Activated naive CD8-positive, alpha-beta T cell (primary cell): ENCODE results near the gene POGZ.
"Not testable (repeated sequence)": the region's sequence is repeated elsewhere in the genome, so short reads cannot be mapped to it uniquely, and the experiment has no call there.

Experiments used
- H3K27ac Mint-ChIP-seq: one replicate; pipeline ENCODE4 v1.8.0; 2021; ENCODE audit warnings: mixed read lengths
- H3K27me3 Mint-ChIP-seq: one replicate; pipeline ENCODE4 v1.8.0; 2021; ENCODE audit warnings: mixed read lengths
- H3K36me3 Mint-ChIP-seq: one replicate; pipeline ENCODE4 v1.8.0; 2021; ENCODE audit warnings: mixed read lengths
- H3K4me1 Mint-ChIP-seq: one replicate; pipeline ENCODE4 v1.8.0; 2021; ENCODE audit warnings: low read depth, mixed read lengths
- H3K4me3 Mint-ChIP-seq: one replicate; pipeline ENCODE4 v1.8.0; 2021; ENCODE audit warnings: mild to moderate bottlenecking, mixed read lengths
- H3K9me3 Mint-ChIP-seq: one replicate; pipeline ENCODE4 v1.8.0; 2021; ENCODE audit warnings: low read depth, mixed read lengths

The POGZ gene

DNA sequence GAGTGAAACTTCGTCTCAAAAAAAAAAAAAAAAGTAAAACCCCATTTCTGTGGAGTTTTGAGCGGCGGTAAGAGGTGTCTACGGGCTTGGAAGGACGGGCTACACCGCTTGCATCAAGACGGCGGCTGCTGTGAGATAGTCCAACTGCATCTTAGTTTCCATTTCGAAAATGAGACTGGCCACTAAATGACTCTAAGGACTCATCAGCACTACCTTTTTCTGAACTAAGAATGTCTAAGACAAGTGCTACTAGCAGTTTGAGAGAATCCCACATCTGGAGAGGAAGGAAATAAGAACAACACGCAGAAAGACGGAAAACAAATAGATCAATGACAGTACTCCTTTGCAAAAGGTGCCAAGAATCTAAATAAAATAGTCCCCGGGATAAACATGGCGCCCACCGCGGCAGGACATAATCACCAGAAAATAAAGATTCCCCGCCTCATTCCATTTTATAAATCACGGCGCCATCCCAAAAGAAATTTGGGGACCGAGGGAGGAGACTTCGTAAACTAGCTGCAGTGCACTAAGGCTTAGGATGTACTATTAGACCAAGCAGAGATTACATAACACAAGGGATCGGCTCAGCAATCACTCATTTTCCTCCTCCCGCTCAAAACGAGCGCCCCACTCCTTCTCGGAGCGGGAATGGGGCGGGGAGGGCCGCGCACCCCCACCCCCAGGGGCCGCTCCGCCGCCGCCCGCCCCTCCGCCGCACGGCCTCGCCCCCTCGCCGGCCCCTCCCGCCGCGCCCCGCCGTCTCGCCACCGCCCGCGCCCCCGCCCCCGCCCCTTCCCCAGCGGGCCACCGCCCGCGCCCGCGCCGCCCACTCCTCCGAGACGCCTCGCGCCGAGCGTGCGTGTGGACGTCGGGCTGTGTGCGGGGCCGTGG, 1.1 kb downstream of the POGZ start:
- H3K36me3 Mint-ChIP-seq, result no peaks in the 10 kb centered on the region
- peaks cover 44% of the 10 kb centered on the region for H3K4me1 Mint-ChIP-seq
- H3K4me3 Mint-ChIP-seq, result peak overlapping the region; percentile 93
- H3K9me3 Mint-ChIP-seq, result no peaks in the 10 kb centered on the region
- peaks cover 10% of the 10 kb centered on the region for H3K27me3 Mint-ChIP-seq
- peak overlapping the region; percentile 96 for H3K27ac Mint-ChIP-seq

DNA sequence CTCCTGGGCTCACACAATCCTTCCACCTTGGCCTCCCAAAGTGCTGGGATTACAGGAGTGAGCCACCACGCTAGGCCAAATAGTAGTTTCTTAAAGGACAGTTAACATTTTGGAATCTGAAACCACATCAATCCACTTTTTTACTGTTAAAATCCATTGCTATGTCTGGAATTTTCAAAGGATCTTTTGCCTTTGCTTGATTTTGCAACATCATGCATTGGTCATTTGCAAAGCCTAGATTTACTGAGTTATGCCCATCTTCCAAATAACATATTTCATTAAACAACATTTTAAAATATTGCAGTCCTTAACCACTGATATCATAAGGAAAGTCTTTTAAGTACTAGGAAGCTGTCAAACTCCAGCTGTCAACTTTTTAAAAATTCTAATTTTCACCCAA, 3.3 kb downstream of the POGZ start:
- no peaks in the 10 kb centered on the region for H3K36me3 Mint-ChIP-seq
- no peaks in the 10 kb centered on the region for H3K27me3 Mint-ChIP-seq
- peaks cover 46% of the 10 kb centered on the region for H3K4me1 Mint-ChIP-seq
- H3K9me3 Mint-ChIP-seq, result no peaks in the 10 kb centered on the region
- no peak overlapping the region for H3K4me3 Mint-ChIP-seq
- no peak overlapping the region for H3K27ac Mint-ChIP-seq

DNA sequence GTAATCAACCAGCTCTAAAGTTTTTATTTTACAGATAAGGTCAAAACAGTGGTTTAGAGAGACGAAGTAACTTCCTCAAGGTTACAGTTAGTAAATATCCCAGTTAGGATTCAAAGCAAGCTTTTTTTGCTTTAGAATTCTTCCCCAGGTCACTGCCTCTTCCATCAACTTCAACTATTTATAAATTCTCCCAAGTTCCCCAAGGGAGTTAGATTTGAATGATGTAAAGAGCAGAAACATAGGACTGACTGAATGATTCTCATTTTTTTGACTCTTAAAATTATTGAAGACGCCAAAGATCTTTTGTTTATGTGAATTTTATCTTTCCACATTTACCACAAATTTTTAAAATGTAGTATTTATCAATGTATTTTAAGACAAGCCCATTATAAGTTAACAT, 4.1 kb downstream of the POGZ start:
- no peaks in the 10 kb centered on the region for H3K9me3 Mint-ChIP-seq
- no peaks in the 10 kb centered on the region for H3K27me3 Mint-ChIP-seq
- no peak overlapping the region for H3K4me3 Mint-ChIP-seq
- H3K27ac Mint-ChIP-seq, result peak overlapping the region; percentile 50
- no peaks in the 10 kb centered on the region for H3K36me3 Mint-ChIP-seq
- peaks cover 49% of the 10 kb centered on the region for H3K4me1 Mint-ChIP-seq

DNA sequence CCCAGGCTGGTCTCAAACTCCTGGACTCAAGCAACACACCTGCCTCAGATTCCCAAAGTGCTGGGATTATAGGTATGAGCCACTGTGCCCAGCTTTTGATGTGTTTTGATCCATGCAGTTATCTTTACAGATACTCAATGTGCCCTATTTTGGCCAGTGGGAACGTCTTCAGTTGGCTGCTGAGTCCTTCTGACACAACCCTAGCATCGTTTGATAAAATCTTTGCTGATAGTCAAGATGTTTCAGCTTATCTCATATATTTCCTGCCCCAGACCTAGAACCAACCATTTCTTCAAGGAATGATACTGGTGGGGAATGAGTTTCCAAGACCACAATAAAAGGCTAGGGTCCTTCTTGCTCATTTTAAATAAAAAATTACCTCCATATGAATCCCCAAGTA, 11.6 kb downstream of the POGZ start:
- Mint-ChIP-seq H3K36me3 (peaks cover 2% of the 10 kb centered on the region), H3K4me1 (peaks cover 46% of the 10 kb centered on the region), H3K27me3 (no peaks in the 10 kb centered on the region), H3K9me3 (no peaks in the 10 kb centered on the region), H3K4me3 (no peak overlapping the region), H3K27ac (no peak overlapping the region)

DNA sequence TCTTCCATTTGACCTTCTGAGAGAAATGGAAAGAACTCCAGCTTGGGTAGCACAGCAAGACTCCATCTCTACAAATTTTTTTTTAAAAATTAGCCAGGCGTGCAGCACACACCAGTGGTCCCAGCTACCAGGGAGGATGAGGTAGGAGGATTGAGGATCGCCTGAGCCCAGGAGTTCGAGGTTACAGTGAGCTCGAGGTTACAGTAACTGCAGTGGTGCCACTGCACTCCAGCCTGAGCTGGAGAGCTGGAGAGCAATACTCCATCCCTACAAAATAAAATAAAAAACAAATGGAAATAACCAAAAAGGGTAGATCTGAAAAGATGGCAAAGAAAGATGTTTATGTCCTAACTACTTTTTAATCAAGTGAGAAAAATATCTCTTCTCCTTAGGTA, 14.5 kb downstream of the POGZ start:
- H3K9me3 Mint-ChIP-seq, result no peaks in the 10 kb centered on the region
- H3K36me3 Mint-ChIP-seq, result peaks cover 8% of the 10 kb centered on the region
- H3K4me1 Mint-ChIP-seq, result peaks cover 57% of the 10 kb centered on the region
- H3K4me3 Mint-ChIP-seq, result no peak overlapping the region
- H3K27me3 Mint-ChIP-seq, result no peaks in the 10 kb centered on the region
- no peak overlapping the region for H3K27ac Mint-ChIP-seq

DNA sequence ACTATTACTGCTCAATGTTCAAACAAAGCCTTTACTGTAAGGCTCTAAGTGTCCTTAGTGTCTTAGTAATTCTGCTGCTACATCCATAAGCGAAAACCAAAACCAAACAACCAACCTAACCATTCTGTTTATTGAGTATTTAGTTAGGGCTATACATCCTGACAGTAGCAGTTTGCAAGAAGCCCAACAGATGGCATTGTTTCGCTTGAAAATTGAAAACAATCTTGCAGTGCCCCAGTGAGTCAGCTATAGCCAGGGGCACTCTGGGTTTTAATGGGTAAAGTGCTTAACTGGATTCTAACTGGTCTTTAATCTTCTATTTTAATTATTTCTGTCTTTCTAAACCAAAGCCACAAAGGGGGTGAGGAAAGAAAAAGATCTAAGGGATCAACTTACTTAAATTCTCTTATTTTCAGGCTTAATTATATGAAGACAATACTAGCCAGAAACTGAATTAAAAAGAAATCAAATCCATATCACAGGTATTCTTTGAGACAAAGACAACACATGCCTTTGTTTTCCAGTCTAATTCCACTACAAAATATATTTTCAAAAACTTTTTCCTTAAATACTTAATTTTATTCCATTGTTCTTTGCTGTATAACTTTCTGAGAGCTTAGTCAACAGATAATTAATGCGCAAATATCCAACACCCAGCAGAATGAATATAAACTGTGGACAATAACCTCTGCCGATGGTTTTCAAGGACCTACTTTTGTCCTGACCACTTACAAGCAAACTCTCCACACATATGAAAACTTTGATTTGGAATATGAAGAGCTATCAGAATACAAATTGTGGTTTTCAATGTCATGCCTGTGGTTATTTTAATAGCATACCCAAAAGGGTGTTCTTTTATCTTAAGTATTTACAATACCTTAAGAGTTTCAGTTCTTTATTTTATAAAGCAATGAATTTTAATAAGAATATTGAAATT, 15.2 kb downstream of the POGZ start:
- no peaks in the 10 kb centered on the region for H3K9me3 Mint-ChIP-seq
- peaks cover 60% of the 10 kb centered on the region for H3K4me1 Mint-ChIP-seq
- H3K27ac Mint-ChIP-seq, result peak overlapping the region; percentile 61
- no peak overlapping the region for H3K4me3 Mint-ChIP-seq
- H3K27me3 Mint-ChIP-seq, result no peaks in the 10 kb centered on the region
- peaks cover 8% of the 10 kb centered on the region for H3K36me3 Mint-ChIP-seq

DNA sequence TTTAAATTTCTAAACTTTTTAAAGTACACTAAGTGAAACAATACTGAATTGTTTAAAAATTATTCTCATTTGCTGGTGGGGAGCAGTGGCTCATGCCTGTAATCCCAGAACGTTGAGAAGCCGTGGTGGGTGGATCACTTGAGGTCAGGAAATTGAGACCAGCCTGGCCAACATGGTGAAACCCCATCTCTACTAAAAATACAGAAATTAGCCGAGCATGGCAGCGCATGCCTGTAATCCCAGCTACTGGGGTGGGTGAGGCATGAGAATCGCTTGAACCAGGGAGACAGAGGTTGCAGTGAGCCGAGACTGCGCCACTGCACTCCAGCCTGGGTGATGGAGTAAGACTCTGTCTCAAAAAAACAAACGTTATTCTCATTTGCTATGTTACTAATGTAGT, 21.9 kb downstream of the POGZ start:
- H3K36me3 Mint-ChIP-seq, H3K9me3 Mint-ChIP-seq, H3K27ac Mint-ChIP-seq, H3K4me3 Mint-ChIP-seq, H3K27me3 Mint-ChIP-seq: not testable (repeated sequence)
- peaks cover 49% of the 10 kb centered on the region for H3K4me1 Mint-ChIP-seq

DNA sequence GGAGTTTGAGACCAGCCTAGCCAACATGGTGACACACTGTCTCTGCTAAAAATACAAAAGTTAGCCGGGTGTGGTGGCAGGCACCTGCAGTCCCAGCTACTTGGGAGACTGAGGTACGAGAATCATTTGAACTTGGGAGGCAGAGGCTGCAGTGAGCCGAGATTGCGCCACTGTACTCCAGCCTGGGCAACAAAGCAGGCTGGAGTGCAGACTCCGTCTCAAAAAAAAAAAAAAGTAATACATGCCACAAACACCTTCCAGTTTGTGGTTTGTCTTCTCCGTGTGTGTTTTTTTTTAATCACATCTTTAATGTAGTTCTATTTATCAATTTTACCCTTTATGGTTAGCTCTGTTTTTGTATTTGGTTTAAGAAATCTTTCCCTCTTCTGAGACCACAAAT, 22.3 kb downstream of the POGZ start:
- Mint-ChIP-seq H3K4me1 (peaks cover 49% of the 10 kb centered on the region), H3K4me3 (no peak overlapping the region), H3K27me3 (no peaks in the 10 kb centered on the region), H3K27ac (no peak overlapping the region), H3K36me3 (peaks cover 6% of the 10 kb centered on the region), H3K9me3 (no peaks in the 10 kb centered on the region)

DNA sequence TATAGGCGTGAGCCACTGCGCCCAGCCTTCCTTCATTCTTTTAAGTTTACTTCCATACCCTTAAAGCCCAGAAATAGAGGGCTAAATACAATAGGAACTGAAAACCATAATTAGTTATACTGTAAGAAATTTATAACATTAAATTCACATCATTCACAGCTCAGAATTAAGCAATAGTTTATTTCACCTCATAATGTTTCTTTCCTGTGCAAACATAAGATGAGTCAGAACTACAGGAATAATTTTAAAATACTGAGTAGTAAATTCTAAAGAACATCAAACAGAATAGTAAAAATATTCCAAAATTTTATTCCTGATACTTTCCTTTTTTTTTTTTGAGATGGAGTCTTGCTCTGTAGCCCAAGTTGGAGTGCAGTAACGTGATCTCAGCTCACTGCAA, 24.1 kb downstream of the POGZ start:
- Mint-ChIP-seq H3K9me3 (no peaks in the 10 kb centered on the region), H3K36me3 (no peaks in the 10 kb centered on the region), H3K4me3 (no peak overlapping the region), H3K27me3 (no peaks in the 10 kb centered on the region), H3K27ac (no peak overlapping the region), H3K4me1 (peaks cover 38% of the 10 kb centered on the region)

DNA sequence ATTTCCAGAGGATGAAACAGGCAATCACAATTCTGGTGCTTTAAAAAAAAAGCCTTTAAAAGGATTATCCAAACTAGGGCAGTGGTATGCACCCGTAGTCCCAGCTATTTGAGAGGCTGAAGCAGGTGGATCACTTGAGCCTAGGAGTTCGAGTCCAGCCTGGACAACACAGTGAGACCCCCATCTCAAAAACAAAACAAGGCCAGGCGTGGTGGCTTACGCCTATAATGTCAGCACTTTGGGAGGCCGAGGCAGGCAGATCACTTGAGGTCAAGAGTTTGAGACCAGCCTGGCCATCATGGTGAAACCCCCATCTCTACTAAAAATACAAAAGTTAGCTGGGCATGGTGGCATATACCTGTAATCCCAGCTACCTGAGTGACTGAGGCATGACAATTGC, 25.5 kb downstream of the POGZ start:
- not testable (repeated sequence) for H3K27ac Mint-ChIP-seq, H3K36me3 Mint-ChIP-seq, H3K9me3 Mint-ChIP-seq, H3K27me3 Mint-ChIP-seq, H3K4me3 Mint-ChIP-seq
- peaks cover 29% of the 10 kb centered on the region for H3K4me1 Mint-ChIP-seq

DNA sequence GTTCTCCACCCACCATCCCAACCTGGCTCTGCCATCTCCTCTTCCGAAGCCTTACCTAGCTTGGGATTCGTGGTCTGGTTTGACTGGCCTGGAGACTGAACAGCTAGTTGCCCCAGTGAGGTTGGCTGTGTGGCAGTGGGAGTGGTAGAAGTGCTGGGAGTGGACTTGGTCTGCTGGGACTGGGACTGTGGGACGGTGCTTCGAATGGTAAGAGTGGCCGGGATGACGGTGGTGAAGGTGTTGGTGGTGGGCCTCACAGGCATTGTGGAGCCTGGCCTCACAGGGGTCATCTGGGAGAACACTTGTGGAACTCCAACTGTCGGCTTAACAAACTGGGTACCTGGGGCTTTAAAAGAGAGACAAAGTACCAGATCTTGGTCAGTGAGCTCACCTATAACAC, 31.2 kb downstream of the POGZ start:
- Mint-ChIP-seq H3K36me3 (no peaks in the 10 kb centered on the region), H3K4me1 (peaks cover 4% of the 10 kb centered on the region), H3K27ac (no peak overlapping the region), H3K9me3 (no peaks in the 10 kb centered on the region), H3K27me3 (no peaks in the 10 kb centered on the region), H3K4me3 (no peak overlapping the region)

DNA sequence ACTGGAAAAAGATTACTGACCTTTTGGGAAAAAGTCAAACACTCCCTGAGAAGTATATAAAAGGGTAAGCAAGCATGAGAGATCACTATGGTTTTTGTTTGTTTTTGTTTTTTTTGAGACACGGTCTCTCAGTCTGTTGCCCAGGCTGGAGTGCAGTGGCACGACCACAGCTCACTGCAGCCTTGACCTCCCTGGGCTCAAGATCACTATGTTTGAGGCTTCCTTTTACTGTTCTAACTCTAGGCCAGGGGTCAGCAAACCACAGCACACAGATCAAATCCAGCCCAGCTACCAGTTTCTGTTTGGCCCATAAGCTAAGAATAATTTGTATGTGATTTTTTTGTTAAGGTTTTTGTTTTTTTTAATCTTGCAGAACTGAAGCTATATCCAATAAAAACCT, 34.2 kb downstream of the POGZ start:
- H3K36me3 Mint-ChIP-seq, result no peaks in the 10 kb centered on the region
- no peak overlapping the region for H3K27ac Mint-ChIP-seq
- no peaks in the 10 kb centered on the region for H3K27me3 Mint-ChIP-seq
- H3K4me3 Mint-ChIP-seq, result no peak overlapping the region
- H3K9me3 Mint-ChIP-seq, result no peaks in the 10 kb centered on the region
- no peaks in the 10 kb centered on the region for H3K4me1 Mint-ChIP-seq

DNA sequence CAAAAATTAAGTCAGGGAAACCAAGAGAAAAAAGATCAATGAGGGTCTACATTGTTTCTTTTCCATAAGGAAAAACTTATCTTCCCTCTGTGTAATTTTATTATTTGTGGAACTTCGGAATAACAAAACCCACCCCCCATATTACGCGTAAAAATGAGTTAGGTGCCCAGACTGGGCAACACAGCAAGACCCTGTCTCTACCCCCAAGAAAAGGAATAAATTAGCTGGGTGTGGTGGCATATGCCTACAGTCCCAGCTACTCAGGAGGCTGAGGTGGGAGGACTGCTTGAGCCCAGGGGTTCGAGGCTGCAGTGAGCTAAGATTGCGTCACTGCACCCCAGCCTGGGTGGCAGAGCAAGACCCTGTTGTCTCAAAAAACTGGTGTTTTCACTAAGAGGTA, 39.5 kb downstream of the POGZ start:
- no peaks in the 10 kb centered on the region for H3K4me1 Mint-ChIP-seq
- H3K9me3 Mint-ChIP-seq, result no peaks in the 10 kb centered on the region
- no peak overlapping the region for H3K4me3 Mint-ChIP-seq
- no peaks in the 10 kb centered on the region for H3K27me3 Mint-ChIP-seq
- H3K27ac Mint-ChIP-seq, result peak overlapping the region; percentile 23
- H3K36me3 Mint-ChIP-seq, result peaks cover 3% of the 10 kb centered on the region

DNA sequence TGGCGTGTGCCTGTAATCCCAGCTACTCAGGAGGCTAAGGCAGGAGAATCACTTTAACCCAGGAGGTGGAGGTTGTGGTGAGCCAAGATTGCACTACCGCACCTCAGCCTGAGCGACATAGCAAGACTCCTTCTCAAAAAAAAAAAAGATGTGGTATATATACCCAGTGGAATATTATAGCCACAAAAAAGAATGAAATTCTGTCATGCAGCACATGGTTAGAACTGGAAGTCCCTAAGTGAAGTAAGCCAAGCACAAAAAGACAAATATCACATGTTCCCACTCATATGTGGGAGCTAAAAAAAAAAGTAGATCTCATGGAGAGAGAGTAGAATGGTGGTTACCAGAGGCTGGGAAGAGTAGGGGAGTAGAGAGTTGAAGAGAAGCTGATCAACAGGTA, 41.2 kb downstream of the POGZ start:
- peaks cover 4% of the 10 kb centered on the region for H3K36me3 Mint-ChIP-seq
- H3K4me1 Mint-ChIP-seq, result no peaks in the 10 kb centered on the region
- no peaks in the 10 kb centered on the region for H3K9me3 Mint-ChIP-seq
- H3K27ac Mint-ChIP-seq, result no peak overlapping the region
- H3K27me3 Mint-ChIP-seq, result no peaks in the 10 kb centered on the region
- H3K4me3 Mint-ChIP-seq, result no peak overlapping the region

DNA sequence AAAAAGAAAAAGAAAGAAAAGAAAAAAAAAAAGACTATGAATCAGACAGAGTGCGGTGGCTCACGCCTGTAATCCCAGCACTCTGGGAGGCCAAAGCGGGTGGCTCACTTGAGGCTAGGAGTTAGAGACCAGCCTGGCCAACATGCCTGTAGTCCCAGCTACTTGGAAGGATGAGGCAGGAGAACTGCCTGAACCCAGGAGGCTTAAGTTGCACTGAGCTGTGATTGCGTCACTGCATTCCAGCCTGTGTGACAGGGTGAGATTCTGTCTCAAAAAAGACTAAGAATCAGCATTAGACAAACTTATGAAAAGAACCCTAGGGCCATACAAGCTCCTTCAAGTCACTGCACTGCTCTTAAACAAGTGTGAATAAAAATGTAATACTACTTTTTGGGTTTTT, 43.1 kb downstream of the POGZ start:
- H3K27me3 Mint-ChIP-seq, result no peaks in the 10 kb centered on the region
- no peak overlapping the region for H3K4me3 Mint-ChIP-seq
- no peaks in the 10 kb centered on the region for H3K9me3 Mint-ChIP-seq
- H3K27ac Mint-ChIP-seq, result no peak overlapping the region
- H3K4me1 Mint-ChIP-seq, result no peaks in the 10 kb centered on the region
- H3K36me3 Mint-ChIP-seq, result peaks cover 6% of the 10 kb centered on the region
